ENCODE results near the gene PATJ.
"Not testable (repeated sequence)": the region's sequence is repeated elsewhere in the genome, so short reads cannot be mapped to it uniquely, and the experiment has no call there.

PATJ gene

DNA sequence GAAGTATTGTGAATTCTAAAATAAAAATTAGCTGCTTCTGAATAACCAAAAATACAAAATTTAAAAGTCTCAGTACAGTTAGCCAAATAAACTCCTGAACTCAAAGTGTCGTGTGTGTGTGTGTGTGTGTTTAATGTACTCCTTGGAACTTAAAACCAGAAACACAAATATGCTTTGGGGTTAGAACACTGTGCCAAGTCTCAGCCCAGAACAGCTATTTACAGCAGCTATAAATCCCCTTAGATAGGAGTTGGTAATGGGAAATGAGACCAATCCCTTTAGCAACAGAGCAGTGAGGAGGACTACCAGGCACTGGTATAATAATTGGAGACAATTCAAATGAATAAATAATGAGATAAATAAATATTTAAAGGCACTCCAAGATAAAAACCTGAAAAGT is 83.1 kb downstream of the PATJ start:
- no peak overlapping the region for H3K4me3 ChIP-seq (ENCODE audit: control insufficient read depth, low read depth, low read length)
- TF ChIP-seq CTCF (IDR thresholded peaks at IDR 0.05; ENCODE audit: control insufficient read depth, insufficient read depth, low read depth, low read length, missing control alignments), result no peak
- peak; percentile 57 for DNase-seq (ENCODE audit: low read depth)

DNA sequence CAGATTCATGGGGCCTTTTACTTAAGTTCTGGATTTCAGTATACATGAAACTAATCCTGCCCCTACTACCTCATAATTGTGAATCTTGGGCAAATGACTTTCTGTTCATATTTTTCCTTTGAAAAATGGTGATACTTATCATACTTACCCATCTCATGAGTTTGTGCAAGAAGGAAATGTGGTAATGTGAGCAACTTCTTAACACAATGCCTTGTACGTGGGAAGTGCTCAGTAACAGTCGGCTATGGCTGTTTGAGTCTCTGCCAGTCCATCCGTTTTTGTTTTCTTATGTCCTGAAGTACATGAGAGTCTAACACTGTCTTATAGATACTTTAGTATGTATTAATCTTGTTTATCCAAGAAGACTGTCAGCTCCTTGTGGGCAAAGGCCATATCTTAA is 86.5 kb downstream of the PATJ start:
- no peak overlapping the region for H3K4me3 ChIP-seq (ENCODE audit: control insufficient read depth, low read depth, low read length)
- no peak for DNase-seq (ENCODE audit: low read depth)
- no peak for TF ChIP-seq CTCF (IDR thresholded peaks at IDR 0.05; ENCODE audit: control insufficient read depth, insufficient read depth, low read depth, low read length, missing control alignments)

DNA sequence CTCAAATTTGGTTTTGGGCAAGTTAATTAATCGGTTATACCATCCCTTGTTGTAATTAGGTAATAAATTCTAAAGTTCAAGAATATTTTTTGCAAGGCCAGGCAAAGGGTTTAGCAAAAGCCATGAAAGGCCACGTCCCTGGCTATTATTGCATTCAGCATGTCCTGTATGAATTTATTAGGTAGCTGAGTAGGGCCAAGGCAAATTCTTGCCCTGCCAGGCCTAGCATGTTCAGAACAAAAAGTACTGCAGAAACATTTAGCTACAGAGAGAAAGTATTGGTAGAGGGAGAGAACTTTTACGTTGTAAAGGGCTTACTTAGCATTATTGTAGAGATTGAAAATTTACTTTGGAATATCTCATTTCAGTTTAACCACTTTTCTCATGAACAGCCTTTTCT is 94.4 kb downstream of the PATJ start:
- no peak for DNase-seq (ENCODE audit: low read depth)
- H3K4me3 ChIP-seq (ENCODE audit: control insufficient read depth, low read depth, low read length), result no peak overlapping the region

DNA sequence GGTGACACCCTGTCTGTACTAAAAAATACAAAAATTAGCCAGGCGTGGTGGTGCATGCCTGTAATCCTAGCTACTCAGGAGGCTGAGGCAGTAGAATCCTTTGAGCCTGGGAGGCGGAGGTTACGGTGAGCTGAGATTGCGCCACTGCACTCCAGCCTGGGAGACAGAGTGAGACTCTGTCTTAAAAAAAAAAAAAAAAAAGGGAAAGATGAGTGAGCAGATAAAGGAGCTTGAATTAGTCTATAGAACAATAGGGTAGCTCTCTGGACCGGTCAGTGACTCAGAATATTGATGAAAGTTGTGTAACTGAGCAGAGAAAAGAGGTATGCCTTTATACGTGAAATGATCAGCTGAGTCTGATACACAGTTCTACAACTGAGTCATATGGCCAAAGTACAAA is 95.3 kb downstream of the PATJ start:
- DNase-seq (ENCODE audit: low read depth); H3K4me3 ChIP-seq (ENCODE audit: control insufficient read depth, low read depth, low read length): not testable (repeated sequence)

More for the DNA sequence above, 94.4 kb downstream of the PATJ start:
- TF ChIP-seq CTCF (IDR thresholded peaks at IDR 0.05; ENCODE audit: control insufficient read depth, insufficient read depth, low read depth, low read length, missing control alignments), result no peak

DNA sequence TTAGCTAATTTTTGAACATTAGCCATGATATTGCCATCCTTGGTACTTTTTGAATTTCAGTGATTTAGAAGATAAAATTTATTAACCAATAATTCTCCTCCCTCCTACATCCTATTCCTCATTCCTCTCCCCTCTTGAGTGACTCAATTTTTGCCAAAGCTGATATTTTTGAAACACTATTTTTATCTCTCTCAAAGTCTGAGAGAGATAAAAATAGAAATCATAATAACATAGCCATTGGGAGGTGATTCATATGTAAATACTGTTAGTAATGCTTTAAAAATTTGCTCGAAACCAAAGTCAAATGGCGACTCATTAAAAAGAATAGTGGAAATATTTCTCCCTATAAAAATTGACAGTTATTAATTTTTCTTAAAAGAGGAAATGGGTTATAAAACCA is 97.4 kb downstream of the PATJ start:
- no peak overlapping the region for H3K4me3 ChIP-seq (ENCODE audit: control insufficient read depth, low read depth, low read length)
- peak; percentile 29 for DNase-seq (ENCODE audit: low read depth)
- TF ChIP-seq CTCF (IDR thresholded peaks at IDR 0.05; ENCODE audit: control insufficient read depth, insufficient read depth, low read depth, low read length, missing control alignments), result no peak

DNA sequence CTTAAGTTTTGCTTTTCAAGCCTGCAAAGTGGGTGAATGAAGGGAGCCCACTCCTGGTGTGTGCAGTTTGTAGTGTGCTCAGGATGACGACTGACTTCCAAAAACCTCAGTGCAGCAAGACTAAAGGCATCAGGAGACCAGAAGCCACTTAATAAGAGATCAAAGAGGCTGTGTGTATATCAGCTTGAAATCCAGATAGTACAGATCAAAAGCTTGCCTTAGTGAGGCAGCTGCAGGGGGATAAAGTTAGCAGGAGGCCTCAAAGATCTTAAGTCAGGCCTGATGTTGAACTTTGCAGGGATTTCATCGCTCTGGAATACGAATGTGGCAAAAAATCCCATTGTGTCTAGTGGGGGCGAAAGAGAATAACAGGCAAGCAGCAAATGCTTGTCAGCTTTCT is 99.8 kb downstream of the PATJ start:
- TF ChIP-seq CTCF (IDR thresholded peaks at IDR 0.05; ENCODE audit: control insufficient read depth, insufficient read depth, low read depth, low read length, missing control alignments), result no peak
- no peak for DNase-seq (ENCODE audit: low read depth)
- no peak overlapping the region for H3K4me3 ChIP-seq (ENCODE audit: control insufficient read depth, low read depth, low read length)

DNA sequence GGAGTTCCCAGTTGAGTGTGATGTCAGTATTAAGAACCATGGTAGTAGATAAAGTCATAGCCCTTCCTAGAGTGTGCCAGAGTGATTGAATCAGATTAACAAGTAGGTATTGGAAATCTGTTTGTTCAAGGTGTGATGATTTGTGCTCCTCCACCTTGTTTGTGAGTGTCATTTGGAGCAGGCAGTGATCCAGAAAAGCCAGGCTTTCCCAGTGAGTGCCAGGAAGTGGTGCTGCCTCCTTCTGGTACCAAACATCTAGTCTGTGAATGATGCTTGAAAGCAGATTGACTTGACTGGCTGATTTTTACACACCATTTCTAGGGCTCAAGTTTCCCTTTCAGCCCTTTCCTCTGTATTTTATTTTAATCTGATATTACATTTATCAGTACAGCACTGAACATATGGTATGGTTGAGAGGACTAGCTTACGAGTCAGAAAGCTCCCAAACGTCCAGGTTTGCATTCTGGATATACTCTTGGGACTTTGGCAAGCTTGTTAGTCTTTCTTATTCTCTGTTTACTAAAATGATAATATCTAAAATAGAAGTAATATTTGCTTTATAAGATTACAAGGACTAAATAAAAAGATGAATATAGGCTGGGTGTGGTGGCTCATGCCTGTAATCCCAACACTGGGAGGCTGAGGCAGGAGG is 100.7 kb downstream of the PATJ start:
- DNase-seq (ENCODE audit: low read depth), result no peak
- H3K4me3 ChIP-seq (ENCODE audit: control insufficient read depth, low read depth, low read length), result no peak overlapping the region
- TF ChIP-seq CTCF (IDR thresholded peaks at IDR 0.05; ENCODE audit: control insufficient read depth, insufficient read depth, low read depth, low read length, missing control alignments), result peak; percentile 20
